Fibroblast of lung (primary cell): ENCODE results near the gene SLC39A12.

Experiments used
- EZH2 ChIP-seq: IDR thresholded peaks from 2 replicates; pipeline ENCODE4 v1.5.1; 2012; ENCODE audit warnings: low read length, control low read depth, mild to moderate bottlenecking; ENCODE audit errors: missing control alignments
- TF ChIP-seq, protein P1 (sequence below), 2 donors: IDR thresholded peaks in 1 of 2; conservative IDR thresholded peaks in 1 of 2; 1 replicate in 1 of 2; 2 replicates in 1 of 2; pipeline ENCODE4 v1.5.1; 2011 to 2012; ENCODE audit warnings: low read length in 2 of 2, control low read depth in 1 of 2, inconsistent platforms in 1 of 2, low read depth in 1 of 2, mild to moderate bottlenecking in 1 of 2

DNA sequence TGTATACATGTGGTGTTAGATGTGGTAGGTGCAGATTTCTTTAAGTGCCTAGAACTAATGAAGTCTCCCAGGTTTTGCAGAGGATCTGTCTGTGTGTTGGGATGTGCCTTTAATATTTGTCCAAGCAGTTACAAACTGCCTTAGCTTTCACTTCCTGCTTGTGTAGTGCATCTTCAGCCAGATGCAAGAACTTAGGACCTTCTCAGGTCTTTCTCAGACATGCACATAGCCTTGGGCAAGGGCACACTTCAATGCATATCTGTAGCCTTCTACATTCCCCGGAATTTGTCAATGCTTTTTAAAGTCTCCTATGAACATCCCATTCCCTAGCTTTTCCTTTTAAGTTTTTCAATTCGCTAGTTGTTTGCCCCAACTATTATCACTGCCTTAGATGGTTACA is 47.2 kb upstream of the SLC39A12 start:
- TF ChIP-seq, protein P1, sequence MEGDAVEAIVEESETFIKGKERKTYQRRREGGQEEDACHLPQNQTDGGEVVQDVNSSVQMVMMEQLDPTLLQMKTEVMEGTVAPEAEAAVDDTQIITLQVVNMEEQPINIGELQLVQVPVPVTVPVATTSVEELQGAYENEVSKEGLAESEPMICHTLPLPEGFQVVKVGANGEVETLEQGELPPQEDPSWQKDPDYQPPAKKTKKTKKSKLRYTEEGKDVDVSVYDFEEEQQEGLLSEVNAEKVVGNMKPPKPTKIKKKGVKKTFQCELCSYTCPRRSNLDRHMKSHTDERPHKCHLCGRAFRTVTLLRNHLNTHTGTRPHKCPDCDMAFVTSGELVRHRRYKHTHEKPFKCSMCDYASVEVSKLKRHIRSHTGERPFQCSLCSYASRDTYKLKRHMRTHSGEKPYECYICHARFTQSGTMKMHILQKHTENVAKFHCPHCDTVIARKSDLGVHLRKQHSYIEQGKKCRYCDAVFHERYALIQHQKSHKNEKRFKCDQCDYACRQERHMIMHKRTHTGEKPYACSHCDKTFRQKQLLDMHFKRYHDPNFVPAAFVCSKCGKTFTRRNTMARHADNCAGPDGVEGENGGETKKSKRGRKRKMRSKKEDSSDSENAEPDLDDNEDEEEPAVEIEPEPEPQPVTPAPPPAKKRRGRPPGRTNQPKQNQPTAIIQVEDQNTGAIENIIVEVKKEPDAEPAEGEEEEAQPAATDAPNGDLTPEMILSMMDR (conservative IDR thresholded peaks at IDR 0.05 in 1 of 2, IDR thresholded peaks at IDR 0.05 in 1 of 2; ENCODE audit: low read depth in 1 of 2, low read length in 2 of 2) = no peak
- TF ChIP-seq EZH2 = no peak
